Measurements from ENCODE around the gene AREG.

AREG gene

DNA sequence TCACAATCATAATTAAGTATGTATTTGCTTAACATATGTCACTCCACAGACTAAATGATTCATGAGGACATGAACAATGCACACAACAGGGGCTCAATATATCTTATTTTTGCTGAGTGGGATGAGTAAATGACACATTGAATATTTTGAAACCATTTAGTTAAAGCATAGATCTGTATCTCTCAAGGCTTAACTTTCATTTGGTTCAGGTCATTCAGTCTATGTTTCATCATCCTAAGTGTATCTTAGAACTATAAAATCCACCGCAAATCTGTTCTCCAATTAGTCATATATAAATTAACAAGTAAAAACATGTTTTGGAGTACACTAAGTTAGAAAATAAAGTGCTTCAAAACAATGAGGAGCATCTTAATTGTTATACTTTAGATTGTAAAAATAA lies 45.8 kb downstream of the AREG start:
- no peak overlapping the region for H3K4me3 ChIP-seq
- TF ChIP-seq FOXP2 (optimal IDR thresholded peaks at IDR 0.05; ENCODE audit: control extremely low read depth, extremely low read length, insufficient read depth), result no peak
- no peak for TF ChIP-seq POLR2AphosphoS5 (IDR thresholded peaks at IDR 0.05; ENCODE audit: borderline replicate concordance, low read depth, low read length)
- TF ChIP-seq EZH2 (IDR thresholded peaks at IDR 0.05), result no peak
- H3K9me3 ChIP-seq (ENCODE audit: low read depth, low read length), result no peaks in the 10 kb centered on the region
- no peaks in the 10 kb centered on the region for H3K36me3 ChIP-seq (ENCODE audit: insufficient read depth, low read length)
- H3K9ac ChIP-seq (ENCODE audit: insufficient read length), result no peak overlapping the region
- no peak overlapping the region for H3K27ac ChIP-seq
- DNase-seq (ENCODE audit: low read depth, low spot score), result no peak

DNA sequence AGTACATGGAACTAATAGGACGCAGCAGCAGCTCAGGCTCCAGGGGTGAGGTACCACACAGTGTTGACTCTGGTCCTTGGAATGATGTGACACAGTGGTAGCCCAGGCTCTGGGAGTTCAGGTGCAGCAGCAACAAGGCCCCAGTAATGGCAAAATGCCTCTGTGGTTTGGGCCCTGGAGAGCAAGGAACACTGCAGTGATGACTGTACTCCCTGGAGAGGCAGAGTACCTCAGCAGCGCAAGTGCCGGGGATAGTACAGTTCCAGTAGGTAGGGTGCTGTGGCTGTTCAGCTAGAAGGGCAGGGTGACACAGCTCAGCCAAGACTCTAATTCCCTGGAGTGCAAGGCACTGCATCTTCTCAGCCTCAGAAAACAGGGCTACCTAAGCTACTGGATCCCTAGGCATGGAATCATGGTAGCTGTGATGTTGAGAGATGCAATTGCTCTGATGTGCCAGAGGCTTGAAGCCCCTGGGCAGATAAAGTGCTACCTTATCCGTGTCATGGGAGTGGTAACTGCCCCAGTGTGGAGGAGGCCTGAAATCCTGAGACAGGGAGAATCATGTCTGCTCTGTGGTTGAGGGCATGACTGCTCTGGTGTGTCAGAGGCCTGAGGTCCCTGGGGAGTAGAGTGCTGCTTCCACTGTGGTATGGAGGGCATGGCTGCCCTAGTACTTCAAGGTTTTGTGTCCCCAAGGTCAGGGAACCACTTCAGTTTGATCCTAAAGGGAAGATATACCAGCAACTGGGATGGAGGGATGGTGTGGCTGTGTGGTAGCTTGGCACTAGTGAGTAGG lies 55.2 kb downstream of the AREG start:
- H3K4me3 ChIP-seq, result no peak overlapping the region
- no peak overlapping the region for H3K27ac ChIP-seq
- no peaks in the 10 kb centered on the region for H3K36me3 ChIP-seq (ENCODE audit: insufficient read depth, low read length)
- TF ChIP-seq POLR2AphosphoS5 (IDR thresholded peaks at IDR 0.05; ENCODE audit: borderline replicate concordance, low read depth, low read length) (no peak), EZH2 (IDR thresholded peaks at IDR 0.05) (no peak), FOXP2 (optimal IDR thresholded peaks at IDR 0.05; ENCODE audit: control extremely low read depth, extremely low read length, insufficient read depth) (no peak)
- no peak for DNase-seq (ENCODE audit: low read depth, low spot score)
- H3K9ac ChIP-seq (ENCODE audit: insufficient read length), result no peak overlapping the region
- H3K9me3 ChIP-seq (ENCODE audit: low read depth, low read length), result no peaks in the 10 kb centered on the region

DNA sequence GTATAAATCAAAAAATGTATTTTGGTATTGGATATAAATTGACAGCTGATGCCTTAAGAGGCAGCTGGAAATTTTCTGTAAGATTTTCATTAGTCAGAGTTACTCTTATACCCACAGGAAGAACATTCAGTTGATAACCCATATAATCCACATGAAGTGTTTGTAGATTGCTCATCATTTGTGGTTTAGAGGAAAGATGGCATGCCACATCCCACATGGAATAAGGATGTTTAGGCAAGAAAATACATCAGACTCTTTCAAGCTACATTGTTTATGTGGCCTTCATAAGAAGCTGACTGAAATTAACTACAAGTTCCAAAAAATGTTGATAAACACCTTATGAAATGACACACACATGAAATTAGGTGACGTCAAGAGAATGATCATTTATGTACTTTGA lies 56.6 kb downstream of the AREG start:
- Histone ChIP-seq H3K36me3 (ENCODE audit: insufficient read depth, low read length) (no peaks in the 10 kb centered on the region), H3K9me3 (ENCODE audit: low read depth, low read length) (no peaks in the 10 kb centered on the region), H3K4me3 (no peak overlapping the region), H3K9ac (ENCODE audit: insufficient read length) (no peak overlapping the region), H3K27ac (no peak overlapping the region)
- no peak for DNase-seq (ENCODE audit: low read depth, low spot score)
- no peak for TF ChIP-seq POLR2AphosphoS5 (IDR thresholded peaks at IDR 0.05; ENCODE audit: borderline replicate concordance, low read depth, low read length)
- no peak for TF ChIP-seq FOXP2 (optimal IDR thresholded peaks at IDR 0.05; ENCODE audit: control extremely low read depth, extremely low read length, insufficient read depth)
- TF ChIP-seq EZH2 (IDR thresholded peaks at IDR 0.05), result no peak

DNA sequence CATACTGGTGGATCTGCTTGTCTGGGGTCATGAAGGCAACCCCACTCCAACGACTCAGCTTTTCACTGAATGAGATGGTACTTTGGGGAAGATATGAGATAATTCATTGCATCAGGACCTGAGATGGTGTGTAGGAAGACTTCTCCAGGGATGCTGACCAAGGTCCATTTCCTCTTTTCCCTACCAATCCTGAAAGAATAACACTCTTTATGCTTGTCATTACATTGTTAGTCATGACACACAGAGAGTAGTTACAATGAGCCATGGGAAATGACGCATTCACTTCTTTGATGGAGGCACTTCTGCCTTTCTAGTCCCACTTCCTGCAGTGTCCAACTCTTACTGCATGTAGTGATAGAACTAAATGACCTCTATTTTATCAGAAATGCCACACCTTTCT lies 58.6 kb downstream of the AREG start:
- H3K27ac ChIP-seq, result no peak overlapping the region
- H3K9ac ChIP-seq (ENCODE audit: insufficient read length), result no peak overlapping the region
- no peaks in the 10 kb centered on the region for H3K36me3 ChIP-seq (ENCODE audit: insufficient read depth, low read length)
- TF ChIP-seq FOXP2 (optimal IDR thresholded peaks at IDR 0.05; ENCODE audit: control extremely low read depth, extremely low read length, insufficient read depth), result no peak
- no peak for TF ChIP-seq EZH2 (IDR thresholded peaks at IDR 0.05)
- no peak for TF ChIP-seq POLR2AphosphoS5 (IDR thresholded peaks at IDR 0.05; ENCODE audit: borderline replicate concordance, low read depth, low read length)
- H3K4me3 ChIP-seq, result no peak overlapping the region
- H3K9me3 ChIP-seq (ENCODE audit: low read depth, low read length), result no peaks in the 10 kb centered on the region
- no peak for DNase-seq (ENCODE audit: low read depth, low spot score)

DNA sequence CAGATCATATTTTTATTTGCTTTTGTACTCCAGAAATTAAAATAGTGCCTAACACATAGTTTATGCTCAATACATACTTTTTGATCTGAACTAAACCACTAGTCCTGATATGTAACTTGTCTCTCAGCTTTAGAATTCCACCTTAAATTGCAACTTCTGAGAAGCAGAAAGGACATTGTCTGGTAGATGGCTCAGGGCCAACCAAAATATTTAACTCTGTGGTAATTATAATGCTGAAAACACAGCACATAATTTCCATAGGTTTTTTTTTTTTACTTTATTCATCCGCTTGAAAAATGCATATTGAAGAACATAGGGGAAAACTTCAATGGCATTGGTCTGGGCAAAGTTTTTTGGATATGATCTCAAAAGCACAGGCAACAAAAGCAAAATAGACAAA lies 59.3 kb downstream of the AREG start:
- H3K4me3 ChIP-seq, result no peak overlapping the region

More for the DNA sequence above, 59.3 kb downstream of the AREG start:
- no peak for TF ChIP-seq FOXP2 (optimal IDR thresholded peaks at IDR 0.05; ENCODE audit: control extremely low read depth, extremely low read length, insufficient read depth)
- no peak for TF ChIP-seq EZH2 (IDR thresholded peaks at IDR 0.05)
- no peak for TF ChIP-seq POLR2AphosphoS5 (IDR thresholded peaks at IDR 0.05; ENCODE audit: borderline replicate concordance, low read depth, low read length)
- no peak overlapping the region for H3K27ac ChIP-seq
- no peak for DNase-seq (ENCODE audit: low read depth, low spot score)
- no peaks in the 10 kb centered on the region for H3K36me3 ChIP-seq (ENCODE audit: insufficient read depth, low read length)
- H3K9me3 ChIP-seq (ENCODE audit: low read depth, low read length), result no peaks in the 10 kb centered on the region
- no peak overlapping the region for H3K9ac ChIP-seq (ENCODE audit: insufficient read length)
